ENCODE results near the gene HELZ.
"Not testable (repeated sequence)": the region's sequence is repeated elsewhere in the genome, so short reads cannot be mapped to it uniquely, and the experiment has no call there.

The HELZ gene

GRCh38 chr17:67113486-67113885 is 131.5 kb downstream of the HELZ start:
- DNase-seq (ENCODE audit: low spot score) = no peak

- no peak for DNase-seq (ENCODE audit: low spot score)
These were observed 133.2 kb downstream of the HELZ start for GRCh38 chr17:67111808-67112207.

- DNase-seq (ENCODE audit: low spot score) = no peak
These were observed 133.7 kb downstream of the HELZ start for GRCh38 chr17:67111327-67111726.

- peak; percentile 11 for DNase-seq (ENCODE audit: low spot score)
These were observed 134.4 kb downstream of the HELZ start for GRCh38 chr17:67110619-67111018.

DNA sequence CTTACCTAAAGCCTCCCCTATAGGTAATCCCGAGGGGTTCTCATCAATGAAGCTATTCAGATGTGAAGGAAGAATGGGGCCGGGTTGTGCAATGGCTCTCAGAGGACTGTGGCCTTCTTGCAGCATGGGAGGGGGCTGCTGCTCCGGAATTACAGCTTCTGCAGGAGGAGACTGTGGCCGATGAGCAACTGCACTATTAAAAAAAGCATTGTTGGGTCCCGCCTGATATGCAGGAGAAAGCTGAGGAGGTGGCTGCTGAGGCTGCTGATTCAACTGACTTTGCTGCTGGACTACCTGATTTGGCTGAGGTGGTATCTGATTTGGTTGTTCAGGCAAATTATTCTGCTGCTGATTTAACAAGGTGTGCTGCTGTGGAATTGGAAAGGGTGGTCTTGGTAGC is 135.9 kb downstream of the HELZ start:
- DNase-seq (ENCODE audit: low spot score) = no peak

- no peak for DNase-seq (ENCODE audit: low spot score)
These were observed 136.9 kb downstream of the HELZ start for GRCh38 chr17:67107811-67108775.

DNA sequence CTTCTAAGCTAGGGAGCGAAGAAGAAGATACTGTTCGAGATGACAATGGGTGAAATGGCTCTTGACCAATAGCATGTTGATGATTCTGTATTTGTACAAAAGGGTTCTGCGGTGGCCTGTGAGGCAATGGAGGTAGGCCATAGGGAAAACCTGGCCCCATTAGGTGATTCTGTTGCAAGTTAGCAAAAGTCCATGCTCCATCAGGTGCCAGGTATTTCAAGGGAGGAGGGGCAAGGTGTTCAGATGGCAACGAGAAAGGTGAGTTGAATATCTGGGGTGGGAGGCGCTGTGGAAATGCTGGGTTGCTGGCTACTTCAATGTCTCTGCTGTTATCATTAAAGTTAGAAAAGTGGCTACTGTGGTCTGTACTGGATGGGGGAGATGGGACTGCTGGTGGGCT is 137.8 kb downstream of the HELZ start:
- no peak for DNase-seq (ENCODE audit: low spot score)

DNA sequence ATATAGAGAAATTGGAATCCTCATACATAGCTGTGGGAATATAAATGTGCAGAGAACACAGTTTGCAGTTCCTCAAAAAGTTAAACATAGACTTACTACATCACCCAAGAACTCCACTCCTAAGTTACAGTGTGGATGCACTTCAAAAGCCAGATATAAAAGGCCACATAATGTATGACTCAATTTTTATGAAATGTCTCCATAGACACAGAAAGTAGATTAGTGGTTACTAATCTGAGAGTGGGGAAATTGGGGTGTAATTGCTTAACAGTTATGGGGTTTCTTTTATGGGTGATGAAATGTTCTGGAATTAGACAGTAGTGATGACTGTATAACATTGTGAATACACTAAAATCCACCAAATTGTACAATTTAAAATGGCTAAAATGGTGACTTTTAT is 139.8 kb downstream of the HELZ start:
- no peak for DNase-seq (ENCODE audit: low spot score)

GRCh38 chr17:67104641-67105040 is 140.4 kb downstream of the HELZ start:
- DNase-seq (ENCODE audit: low spot score) = not testable (repeated sequence)

- DNase-seq (ENCODE audit: low spot score) = no peak
These were observed 147.0 kb downstream of the HELZ start for GRCh38 chr17:67098006-67098405.

DNA sequence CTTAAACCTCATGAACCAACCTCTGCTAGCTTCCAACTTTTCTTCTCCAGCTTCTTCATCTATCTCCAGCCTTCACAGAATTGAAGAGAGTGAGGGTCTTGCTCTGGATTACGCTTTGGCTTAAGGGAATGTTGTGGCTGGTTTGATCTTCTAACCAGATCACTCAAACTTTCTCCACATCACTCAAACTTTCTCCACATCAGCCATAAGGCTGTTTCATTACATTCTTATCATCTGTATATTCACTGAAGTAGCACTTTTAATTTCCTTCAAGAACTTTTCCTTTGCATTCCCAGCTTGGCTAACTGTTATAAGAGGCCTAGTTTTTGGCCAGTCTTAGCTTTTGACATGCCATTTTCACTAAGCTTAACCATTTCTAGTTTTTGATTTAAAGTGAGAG is 148.4 kb downstream of the HELZ start:
- no peak for DNase-seq (ENCODE audit: low spot score)

GRCh38 chr17:67095803-67096202 is 149.2 kb downstream of the HELZ start:
- DNase-seq (ENCODE audit: low spot score) = no peak

GRCh38 chr17:67095291-67095690 is 149.7 kb downstream of the HELZ start:
- not testable (repeated sequence) for DNase-seq (ENCODE audit: low spot score)

DNA sequence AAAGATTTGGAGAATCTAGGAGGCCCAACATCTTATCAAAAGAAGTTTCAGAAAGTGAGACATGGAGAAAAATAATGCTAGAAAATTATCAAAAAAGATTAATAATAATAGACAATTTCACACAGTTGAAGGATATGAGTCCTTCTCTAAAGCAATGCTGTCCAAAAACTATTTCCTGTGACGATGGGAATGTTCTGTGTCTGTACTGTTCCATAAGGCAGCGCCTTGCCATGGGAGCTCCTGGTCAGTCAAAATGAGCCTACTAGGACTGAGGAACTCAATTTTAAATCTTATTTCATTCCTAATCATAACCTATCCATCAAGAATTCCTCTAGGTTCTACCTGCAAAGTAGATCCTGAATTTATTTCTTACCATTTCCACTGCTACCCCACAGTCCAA is 151.6 kb downstream of the HELZ start:
- DNase-seq (ENCODE audit: low spot score) = no peak

DNA sequence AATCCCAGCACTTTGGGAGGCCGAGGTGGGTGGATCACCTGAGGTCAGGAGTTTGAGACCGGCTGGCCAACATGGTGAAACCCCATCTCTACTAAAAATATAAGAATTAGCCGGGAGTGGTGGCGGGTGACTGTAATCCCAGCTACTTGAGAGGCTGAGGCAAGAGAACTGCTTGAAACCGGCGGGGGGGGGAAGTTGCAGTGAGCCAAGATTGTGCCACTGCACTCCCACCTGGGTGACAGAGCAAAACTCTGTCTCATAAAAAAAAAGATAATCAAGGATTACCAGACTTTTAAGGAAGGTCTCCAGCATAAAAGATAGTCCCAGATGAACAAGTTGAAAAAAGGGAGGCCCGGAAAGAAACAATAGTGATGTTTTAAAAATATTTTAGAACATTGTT is 152.3 kb downstream of the HELZ start:
- not testable (repeated sequence) for DNase-seq (ENCODE audit: low spot score)

GRCh38 chr17:67092291-67092690 is 152.7 kb downstream of the HELZ start:
- no peak for DNase-seq (ENCODE audit: low spot score)

- no peak for DNase-seq (ENCODE audit: low spot score)
These were observed 154.7 kb downstream of the HELZ start for GRCh38 chr17:67090341-67090740.

GRCh38 chr17:67088639-67089038 is 156.4 kb downstream of the HELZ start:
- no peak for DNase-seq (ENCODE audit: low spot score)

- DNase-seq (ENCODE audit: low spot score) = no peak
These were observed 159.6 kb downstream of the HELZ start for GRCh38 chr17:67085406-67085805.

DNA sequence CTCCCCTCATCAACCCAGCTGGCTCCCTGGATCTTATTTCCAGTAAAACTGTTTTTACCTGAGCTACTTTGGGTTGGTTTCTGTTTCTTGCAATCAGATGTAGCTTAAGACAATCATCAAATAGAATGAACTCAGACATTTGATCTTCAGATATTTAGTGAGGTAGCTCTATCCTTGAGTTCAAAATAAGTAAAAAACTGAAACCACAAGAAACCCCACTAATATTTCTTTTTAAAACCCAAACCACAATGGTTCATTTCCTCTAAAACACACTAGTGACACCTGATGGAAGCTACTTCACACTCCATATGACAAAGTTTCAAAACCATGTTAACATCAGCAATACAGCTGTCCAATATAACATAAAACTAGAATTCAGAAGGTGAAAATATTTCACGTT is 162.9 kb downstream of the HELZ start:
- no peak for DNase-seq (ENCODE audit: low spot score)

DNA sequence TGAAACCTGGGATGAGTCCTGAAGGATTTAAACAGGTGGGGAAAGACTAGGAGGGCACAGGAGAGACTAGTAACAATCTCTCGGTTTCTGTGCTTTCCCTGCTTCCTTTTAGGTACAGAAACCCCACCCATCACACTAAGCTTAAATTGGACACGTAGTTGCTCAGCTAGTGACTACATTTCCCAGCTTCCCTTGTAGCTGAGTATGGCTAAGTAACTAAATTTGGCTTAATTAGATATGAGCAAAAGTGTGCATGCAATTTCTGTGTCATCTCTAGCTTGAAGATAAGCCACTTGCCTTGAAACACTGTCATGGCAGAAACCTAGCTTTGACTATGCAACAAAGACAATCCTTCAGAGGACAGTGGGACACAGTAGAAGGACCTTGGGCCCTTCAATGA is 164.2 kb downstream of the HELZ start:
- DNase-seq (ENCODE audit: low spot score) = no peak

DNA sequence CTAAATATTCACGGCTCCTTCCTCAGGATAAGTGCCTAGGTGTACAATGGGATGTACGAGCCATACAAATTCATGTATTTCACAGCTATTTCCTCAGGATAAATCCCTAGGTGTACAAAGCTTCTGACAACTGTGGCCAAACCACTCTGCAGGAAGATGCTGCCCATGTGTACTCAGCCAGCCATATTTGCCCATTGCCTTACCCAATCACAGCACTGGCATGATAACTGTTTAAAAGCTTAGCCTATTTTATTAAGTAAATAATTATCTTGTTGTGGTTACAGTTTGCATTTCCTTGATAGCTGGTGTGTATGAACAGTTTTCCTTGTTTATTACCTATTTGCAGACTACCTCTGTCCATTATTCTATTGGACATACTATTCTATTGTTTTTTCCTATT is 165.5 kb downstream of the HELZ start:
- no peak for DNase-seq (ENCODE audit: low spot score)

DNA sequence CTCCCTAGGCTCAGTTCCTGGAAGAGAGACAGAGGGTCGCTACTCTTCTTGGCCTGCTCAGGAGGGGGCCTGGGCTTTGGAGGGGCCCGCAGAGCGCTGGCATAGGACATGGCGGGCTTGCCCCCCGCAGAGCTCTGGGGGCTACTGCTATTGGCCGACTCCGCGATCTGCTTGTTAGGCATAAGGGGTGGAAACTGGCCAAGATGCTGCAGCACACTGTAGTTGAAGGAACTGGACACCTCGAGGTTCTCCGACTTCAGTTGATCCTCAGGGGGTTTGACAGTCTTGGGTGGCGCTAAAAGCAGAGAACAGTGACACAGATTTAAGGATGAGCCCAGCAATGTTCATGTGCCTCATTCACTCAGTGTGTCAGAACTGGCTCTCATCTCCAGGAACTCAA is 166.7 kb downstream of the HELZ start:
- DNase-seq (ENCODE audit: low spot score) = no peak

- DNase-seq (ENCODE audit: low spot score) = peak; percentile 31
These were observed 168.7 kb downstream of the HELZ start for GRCh38 chr17:67076290-67076689.
